Adipocyte (in vitro differentiated cells): Measurements from ENCODE around the gene AKAP4.

Experiments used
- DNase-seq: peaks from one replicate; pipeline ENCODE4 v3.0.0-alpha.2; 2015; ENCODE audit warnings: low read depth
- H3K27me3 ChIP-seq: replicated peaks from 2 replicates; pipeline ENCODE4 v1.7.0; 2013; ENCODE audit warnings: mild to moderate bottlenecking, low read length, moderate library complexity; ENCODE audit not compliant: control insufficient read depth, insufficient read depth
- H3K36me3 ChIP-seq: 2 replicates; pipeline ENCODE4 v1.7.0; 2013; ENCODE audit warnings: low read length, mild to moderate bottlenecking, moderate library complexity; ENCODE audit not compliant: control insufficient read depth, insufficient read depth, severe bottlenecking
- H3K4me1 ChIP-seq: 2 replicates; pipeline ENCODE4 v1.7.0; 2013; ENCODE audit warnings: mild to moderate bottlenecking, low read length, moderate library complexity; ENCODE audit not compliant: control insufficient read depth, insufficient read depth
- H3K4me3 ChIP-seq: 2 replicates; pipeline ENCODE4 v1.7.0; 2013; ENCODE audit warnings: mild to moderate bottlenecking, low read length, moderate library complexity
- H3K9ac ChIP-seq: 2 replicates; pipeline ENCODE4 v1.7.0; 2013; ENCODE audit warnings: mild to moderate bottlenecking, low read length, moderate library complexity
- H3K9me3 ChIP-seq: 2 replicates; pipeline ENCODE4 v1.7.0; 2013; ENCODE audit warnings: mild to moderate bottlenecking, low read length, moderate library complexity; ENCODE audit not compliant: control insufficient read depth

AKAP4 gene, protein sequence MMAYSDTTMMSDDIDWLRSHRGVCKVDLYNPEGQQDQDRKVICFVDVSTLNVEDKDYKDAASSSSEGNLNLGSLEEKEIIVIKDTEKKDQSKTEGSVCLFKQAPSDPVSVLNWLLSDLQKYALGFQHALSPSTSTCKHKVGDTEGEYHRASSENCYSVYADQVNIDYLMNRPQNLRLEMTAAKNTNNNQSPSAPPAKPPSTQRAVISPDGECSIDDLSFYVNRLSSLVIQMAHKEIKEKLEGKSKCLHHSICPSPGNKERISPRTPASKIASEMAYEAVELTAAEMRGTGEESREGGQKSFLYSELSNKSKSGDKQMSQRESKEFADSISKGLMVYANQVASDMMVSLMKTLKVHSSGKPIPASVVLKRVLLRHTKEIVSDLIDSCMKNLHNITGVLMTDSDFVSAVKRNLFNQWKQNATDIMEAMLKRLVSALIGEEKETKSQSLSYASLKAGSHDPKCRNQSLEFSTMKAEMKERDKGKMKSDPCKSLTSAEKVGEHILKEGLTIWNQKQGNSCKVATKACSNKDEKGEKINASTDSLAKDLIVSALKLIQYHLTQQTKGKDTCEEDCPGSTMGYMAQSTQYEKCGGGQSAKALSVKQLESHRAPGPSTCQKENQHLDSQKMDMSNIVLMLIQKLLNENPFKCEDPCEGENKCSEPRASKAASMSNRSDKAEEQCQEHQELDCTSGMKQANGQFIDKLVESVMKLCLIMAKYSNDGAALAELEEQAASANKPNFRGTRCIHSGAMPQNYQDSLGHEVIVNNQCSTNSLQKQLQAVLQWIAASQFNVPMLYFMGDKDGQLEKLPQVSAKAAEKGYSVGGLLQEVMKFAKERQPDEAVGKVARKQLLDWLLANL

DNA sequence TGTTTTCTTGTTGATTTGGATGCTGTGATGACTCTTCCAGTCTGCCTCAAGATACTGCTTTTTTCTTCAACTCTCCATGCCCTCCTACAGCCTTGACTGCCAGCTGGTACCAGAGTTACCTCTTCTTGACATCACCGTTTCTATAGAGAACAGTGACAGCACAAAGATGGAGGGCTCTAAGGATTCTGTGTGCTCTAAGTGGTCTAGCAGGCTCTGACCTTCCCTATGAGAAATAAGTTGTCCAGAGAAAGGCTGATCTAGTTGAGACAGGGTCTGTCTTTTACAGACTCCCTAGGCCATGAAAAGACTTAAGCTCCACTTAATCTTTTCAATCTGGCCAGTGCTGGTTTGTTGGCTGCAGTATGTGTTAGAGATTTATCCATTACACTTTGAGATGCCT is at the start of gene AKAP4:
Gene AKAP4, minus strand, starts transcription at position 101 of the 400 bp plus-strand sequence. CDS start 118 bp downstream, outside the sequence.
- Histone ChIP-seq H3K9me3 (no peaks in the 10 kb centered on the region), H3K9ac (no peak within 1 kb of the TSS), H3K27me3 (peaks cover 40% of the 10 kb centered on the region), H3K4me3 (no peak within 1 kb of the TSS), H3K4me1 (no peaks in the 10 kb centered on the region), H3K36me3 (no peaks in the 10 kb centered on the region)
- DNase-seq = no peak

DNA sequence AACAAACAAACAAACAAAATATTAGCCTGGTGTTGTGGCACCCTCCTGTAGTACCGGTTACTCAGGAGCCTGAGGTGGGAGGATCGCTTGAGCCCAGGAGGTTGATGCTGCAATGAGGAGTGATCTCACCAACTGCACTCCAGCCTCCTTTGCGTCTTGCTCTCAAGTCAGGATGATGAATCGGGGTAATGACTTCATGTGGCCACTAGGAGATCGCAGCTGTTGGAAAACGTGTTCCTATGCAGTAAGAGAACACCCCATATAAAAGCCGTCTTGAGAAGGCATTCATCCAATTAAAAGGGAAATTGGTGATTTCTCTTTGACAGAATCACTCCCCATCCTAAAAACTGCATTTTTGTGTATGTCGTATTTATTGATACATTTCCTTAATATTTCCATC is 10.7 kb upstream of the AKAP4 start:
- Histone ChIP-seq H3K9ac (no peak overlapping the region), H3K4me3 (no peak overlapping the region), H3K9me3 (no peaks in the 10 kb centered on the region), H3K4me1 (no peaks in the 10 kb centered on the region), H3K36me3 (no peaks in the 10 kb centered on the region), H3K27me3 (no peaks in the 10 kb centered on the region)
- DNase-seq = peak; percentile 6

DNA sequence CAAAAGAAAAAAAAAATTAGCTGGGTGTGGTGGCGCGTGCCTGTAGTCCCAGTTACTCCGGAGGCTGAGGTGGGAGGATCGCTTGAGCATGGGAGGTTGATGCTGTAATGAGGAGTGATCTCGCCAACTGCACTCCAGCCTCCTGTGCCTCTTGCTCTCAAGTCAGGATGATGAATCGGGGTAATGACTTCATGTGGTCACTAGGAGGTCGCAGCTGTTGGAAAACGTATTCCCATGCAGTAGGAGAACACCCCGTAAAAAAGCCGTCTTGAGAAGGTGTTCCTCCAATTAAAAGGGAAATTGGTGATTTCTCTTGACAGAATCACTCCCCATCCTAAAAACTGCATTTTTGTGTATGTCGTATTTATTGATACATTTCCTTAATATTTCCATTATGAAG is 5.9 kb upstream of the AKAP4 start:
- no peaks in the 10 kb centered on the region for H3K27me3 ChIP-seq
- no peak for DNase-seq

DNA sequence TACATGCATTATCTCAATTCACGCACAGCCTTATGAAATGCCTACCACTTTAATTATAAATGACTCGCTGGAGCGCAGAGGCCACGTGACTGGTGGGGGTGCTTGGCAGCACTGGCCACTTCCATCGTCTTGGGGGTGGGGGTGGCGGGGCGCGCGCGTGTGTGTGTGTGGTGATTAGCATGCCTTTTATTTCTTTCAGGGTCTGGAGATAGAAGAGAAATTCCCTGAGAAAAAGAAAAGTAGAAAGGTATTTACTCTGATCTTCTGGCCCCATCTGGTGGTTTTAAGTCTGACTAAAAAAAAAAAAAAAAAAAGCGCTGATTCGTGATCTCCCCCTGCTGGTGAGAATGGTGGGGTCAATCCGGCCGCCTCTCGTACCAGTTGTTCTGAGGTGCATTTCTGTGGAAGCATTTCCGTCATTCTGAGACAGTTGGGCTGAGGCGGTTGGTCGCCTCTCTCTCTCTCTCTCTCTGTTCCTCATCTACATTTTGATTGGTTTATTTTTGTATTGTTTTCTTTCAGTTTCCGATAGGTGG is 3.6 kb upstream of the AKAP4 start, which contains the start of gene CCNB3:
Gene CCNB3, plus strand, starts transcription at position 402 of the 536 bp plus-strand sequence. CDS start 80,399 bp downstream, outside the sequence.
- H3K9me3 ChIP-seq = no peaks in the 10 kb centered on the region
- H3K9ac ChIP-seq = peak within 1 kb of the TSS; percentile 60
- peak; percentile 74 for DNase-seq
- peaks cover 18% of the 10 kb centered on the region for H3K27me3 ChIP-seq
- H3K4me3 ChIP-seq = peak within 1 kb of the TSS; percentile 53
- no peaks in the 10 kb centered on the region for H3K36me3 ChIP-seq
- no peaks in the 10 kb centered on the region for H3K4me1 ChIP-seq

More for the DNA sequence above, 5.9 kb upstream of the AKAP4 start:
- H3K9ac ChIP-seq = no peak overlapping the region
- H3K9me3 ChIP-seq = no peaks in the 10 kb centered on the region
- H3K4me3 ChIP-seq = no peak overlapping the region
- H3K4me1 ChIP-seq = no peaks in the 10 kb centered on the region
- no peaks in the 10 kb centered on the region for H3K36me3 ChIP-seq

DNA sequence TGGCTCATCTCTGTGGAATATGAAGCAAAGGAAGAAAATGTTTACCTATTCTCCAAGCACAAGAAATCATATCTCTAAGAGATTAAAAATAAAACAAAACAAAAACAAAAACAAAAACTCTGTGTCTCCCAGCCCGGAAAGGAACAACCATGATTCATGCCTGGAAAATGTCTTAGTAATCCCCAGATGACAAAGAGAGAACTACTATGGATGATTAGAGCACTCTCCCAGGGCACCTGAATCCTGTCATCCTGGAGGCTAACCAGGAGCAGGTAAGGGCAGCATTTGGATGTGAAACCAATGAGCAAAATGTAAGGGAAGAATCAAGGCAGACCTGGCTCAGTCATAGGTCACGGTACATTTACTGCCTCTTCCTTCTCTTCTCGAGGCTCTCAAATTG is 1.7 kb upstream of the AKAP4 start:
- Histone ChIP-seq H3K27me3 (peaks cover 28% of the 10 kb centered on the region), H3K4me1 (no peaks in the 10 kb centered on the region), H3K4me3 (no peak overlapping the region), H3K9me3 (no peaks in the 10 kb centered on the region), H3K36me3 (no peaks in the 10 kb centered on the region), H3K9ac (no peak overlapping the region)
- DNase-seq = no peak

DNA sequence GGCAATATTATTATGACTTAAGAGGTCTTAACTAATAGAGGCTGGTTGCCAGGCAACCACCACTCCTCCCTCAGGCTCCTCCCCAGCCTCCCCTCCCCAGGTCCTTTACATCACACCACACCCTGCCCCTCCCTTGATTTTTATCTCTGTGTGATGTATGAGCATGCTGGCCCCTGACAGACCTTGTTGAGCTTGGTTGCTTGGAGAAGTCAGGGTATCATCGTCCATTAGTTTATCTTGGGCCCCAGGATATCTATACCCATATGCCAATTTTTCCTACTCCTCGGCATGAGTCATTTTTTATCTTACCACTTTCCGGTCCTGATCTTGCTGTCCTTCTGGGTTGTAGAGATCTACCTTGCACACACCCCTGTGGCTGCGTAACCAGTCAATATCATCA is 2.5 kb downstream of the AKAP4 start:
- no peak overlapping the region for H3K4me3 ChIP-seq
- H3K27me3 ChIP-seq = peaks cover 54% of the 10 kb centered on the region
- no peaks in the 10 kb centered on the region for H3K36me3 ChIP-seq
- no peak for DNase-seq
- H3K9ac ChIP-seq = no peak overlapping the region
- peaks cover 8% of the 10 kb centered on the region for H3K9me3 ChIP-seq
- no peaks in the 10 kb centered on the region for H3K4me1 ChIP-seq

DNA sequence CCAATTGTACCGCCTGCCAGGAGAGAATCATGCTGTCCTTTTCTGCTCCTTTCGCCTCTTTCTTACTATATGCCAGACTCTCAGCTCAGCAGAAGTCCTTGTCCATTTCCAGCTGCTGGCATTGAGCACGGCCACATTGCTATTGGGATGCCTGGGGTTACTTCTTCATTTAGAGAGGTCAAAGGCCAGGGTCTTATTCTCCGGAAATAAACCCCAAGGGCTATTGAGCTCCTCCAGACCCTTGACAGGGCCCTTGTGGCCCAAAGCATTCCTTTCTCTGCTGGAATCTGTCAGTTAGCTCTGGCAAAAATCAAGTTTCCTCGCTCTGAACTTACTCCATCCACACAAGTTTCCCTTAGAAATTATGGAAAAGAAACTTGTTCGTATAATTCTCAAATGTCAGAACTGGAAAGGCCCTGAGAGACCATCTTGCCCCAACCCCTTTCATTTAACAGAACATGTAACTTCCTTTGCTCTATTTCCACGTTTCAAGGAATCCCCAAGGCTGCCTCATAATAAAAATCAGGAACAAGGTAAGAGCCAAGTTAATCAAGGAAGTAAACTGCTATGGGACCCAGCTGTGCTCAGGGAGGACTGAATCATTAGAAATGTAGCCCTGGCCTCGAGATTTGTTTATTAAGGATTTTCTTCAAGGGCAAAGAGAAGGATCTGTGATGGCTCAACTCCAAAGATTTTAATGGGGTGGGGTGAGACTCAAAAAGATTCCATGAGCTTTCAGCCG is 11.8 kb downstream of the AKAP4 start:
- H3K4me1 ChIP-seq = no peaks in the 10 kb centered on the region
- peaks cover 31% of the 10 kb centered on the region for H3K27me3 ChIP-seq
- no peak overlapping the region for H3K4me3 ChIP-seq
- peaks cover 10% of the 10 kb centered on the region for H3K9me3 ChIP-seq
- H3K9ac ChIP-seq = no peak overlapping the region
- DNase-seq = no peak
- no peaks in the 10 kb centered on the region for H3K36me3 ChIP-seq

DNA sequence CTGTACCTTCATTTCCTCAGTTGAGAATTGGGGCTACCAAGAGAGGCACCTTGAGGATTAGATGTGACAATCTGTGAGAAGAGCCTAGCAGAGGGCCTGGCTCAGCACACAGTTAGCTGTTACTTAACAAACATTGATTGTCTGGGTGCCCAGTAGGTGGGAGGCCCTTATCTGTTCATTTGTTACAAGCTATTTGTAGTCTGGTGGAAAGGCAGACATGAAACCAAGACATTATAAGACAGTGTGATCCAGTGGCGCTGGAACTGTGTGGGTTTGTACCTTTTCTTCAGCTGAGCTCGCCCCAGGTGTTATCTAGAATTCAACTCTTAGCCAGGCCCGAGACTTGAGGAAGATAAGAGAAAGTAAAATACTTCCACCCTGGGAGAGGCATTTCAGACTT is 16.9 kb downstream of the AKAP4 start:
- Histone ChIP-seq H3K27me3 (peaks cover 29% of the 10 kb centered on the region), H3K4me1 (no peaks in the 10 kb centered on the region)
- DNase-seq = no peak

DNA sequence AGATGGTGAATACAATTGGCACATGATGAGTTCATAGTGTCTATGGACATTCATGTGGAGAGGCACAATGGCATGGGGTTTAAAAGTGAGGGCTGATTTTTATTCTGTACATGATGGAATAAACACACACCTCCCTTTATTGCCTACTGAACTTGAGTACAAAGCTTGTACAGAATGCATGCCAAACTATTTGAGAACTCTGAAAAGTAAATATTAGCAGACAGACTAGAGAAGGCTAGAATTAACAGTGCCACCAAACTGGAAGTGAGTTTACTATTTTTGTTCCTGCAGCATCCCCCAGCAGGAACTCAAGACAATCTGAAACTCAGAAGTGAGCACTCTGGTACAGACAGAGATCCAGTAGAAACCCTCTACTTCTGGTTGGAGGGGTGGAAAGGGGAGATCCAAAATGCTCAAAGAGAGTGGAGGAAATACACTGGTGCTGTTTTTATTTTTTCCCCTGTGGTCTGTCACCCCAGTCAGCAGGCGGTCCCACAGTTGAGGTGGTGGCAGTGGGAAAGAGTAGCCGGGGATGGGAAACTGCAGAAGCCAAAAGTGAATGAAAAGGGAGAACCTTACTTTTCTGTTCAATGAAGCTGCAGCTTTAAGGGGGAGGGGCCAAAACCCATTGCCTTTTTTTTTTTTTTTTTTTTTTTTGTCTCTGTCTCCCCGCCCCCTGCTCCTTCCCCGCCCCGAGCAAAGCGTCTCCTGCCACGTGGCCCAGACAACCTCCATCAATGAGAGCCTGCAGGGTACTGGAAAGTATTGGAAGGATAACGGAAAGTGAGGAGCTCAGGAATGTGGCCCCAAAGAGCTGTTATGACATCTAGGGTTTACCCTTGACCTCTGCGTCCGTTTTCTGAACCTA is 20.5 kb downstream of the AKAP4 start:
- Histone ChIP-seq H3K4me3 (no peak overlapping the region), H3K9me3 (peaks cover 5% of the 10 kb centered on the region), H3K4me1 (no peaks in the 10 kb centered on the region), H3K9ac (no peak overlapping the region), H3K27me3 (peaks cover 23% of the 10 kb centered on the region), H3K36me3 (no peaks in the 10 kb centered on the region)
- DNase-seq = no peak

More for the DNA sequence above, 16.9 kb downstream of the AKAP4 start:
- H3K9ac ChIP-seq = no peak overlapping the region
- H3K4me3 ChIP-seq = no peak overlapping the region
- H3K9me3 ChIP-seq = peaks cover 5% of the 10 kb centered on the region
- no peaks in the 10 kb centered on the region for H3K36me3 ChIP-seq

DNA sequence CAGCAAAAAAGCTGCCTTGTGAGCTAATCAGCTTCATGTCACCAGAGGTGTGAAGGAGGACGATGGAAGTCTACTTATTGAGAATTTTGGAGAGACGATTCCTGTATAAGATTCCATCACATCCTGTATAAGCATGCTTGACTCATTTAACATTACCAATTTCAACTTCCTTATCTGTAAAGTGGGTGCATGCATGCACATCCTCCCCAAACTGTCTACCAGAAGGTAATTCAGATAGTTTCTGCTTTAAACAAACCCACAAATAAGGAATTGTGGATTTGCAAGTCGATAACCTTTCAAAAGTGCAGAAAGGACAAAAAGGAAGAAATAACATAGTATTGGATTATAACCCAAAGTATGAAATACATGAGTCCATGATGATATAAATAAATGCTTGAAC is 31.1 kb downstream of the AKAP4 start:
- Histone ChIP-seq H3K4me1 (no peaks in the 10 kb centered on the region), H3K9me3 (peaks cover 7% of the 10 kb centered on the region), H3K36me3 (no peaks in the 10 kb centered on the region), H3K27me3 (peaks cover 36% of the 10 kb centered on the region), H3K9ac (no peak overlapping the region), H3K4me3 (no peak overlapping the region)
- no peak for DNase-seq
